DMS114 treated with DMSO at 0.1 percent for 48 hours (cell line): ENCODE data around the gene PCK2.

Source experiments
- DNase-seq: peaks from one replicate; lab custom pipeline; 2025; ENCODE audit not compliant: unreplicated experiment; lab: John Stamatoyannopoulos, UW

Gene PCK2

DNA sequence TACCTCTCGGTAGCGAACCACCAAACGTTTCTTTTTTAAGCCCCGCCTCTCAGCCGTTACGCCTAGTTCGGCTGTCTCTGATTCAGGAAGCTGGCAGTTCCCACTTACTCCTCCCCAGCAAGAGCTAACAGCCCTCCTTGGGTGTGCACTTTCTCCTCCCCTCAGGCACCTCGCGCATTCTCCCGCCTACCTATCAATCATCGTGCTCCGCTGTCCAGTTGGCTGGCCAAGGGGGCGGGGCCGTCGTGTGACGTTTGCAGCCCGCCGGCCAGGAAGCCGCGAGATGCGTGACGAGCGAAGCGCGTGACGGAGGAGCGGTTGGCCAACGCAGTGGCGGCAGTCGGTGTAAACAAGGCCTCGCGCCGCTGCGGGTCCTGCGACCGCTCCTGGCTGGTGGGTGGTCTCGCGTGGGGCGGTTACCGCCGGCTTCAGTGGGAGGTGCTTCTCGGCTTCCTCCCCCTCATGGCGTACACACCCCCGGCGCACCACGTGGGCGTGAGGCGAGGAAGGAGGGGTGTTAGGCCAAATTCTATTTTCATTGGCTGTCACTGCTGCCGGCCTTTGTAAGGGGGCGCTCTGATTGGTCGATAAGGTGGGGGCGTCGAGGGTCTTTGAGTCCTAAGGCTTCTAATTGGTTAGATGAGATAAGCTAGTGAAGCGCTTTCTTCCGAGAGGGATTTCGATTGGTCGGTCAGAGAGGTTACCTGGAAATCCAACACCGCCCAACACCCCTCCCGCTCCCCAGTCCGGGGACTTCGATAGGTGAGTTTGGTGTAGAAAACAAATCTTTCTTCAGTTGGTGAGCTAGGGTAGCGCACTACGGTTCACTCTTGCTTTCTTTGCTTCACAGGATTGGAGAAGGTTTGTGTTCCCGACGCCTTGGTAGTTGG, 20.7 kb downstream of the PCK2 start, which contains the start of the genes DCAF11 and NRL:
Gene DCAF11 (plus strand): TSS at position 246 of the 890 bp plus-strand sequence. CDS start 818 bp downstream, outside the sequence.
Gene NRL (minus strand): TSS at position 418 of the 890 bp plus-strand sequence. CDS start 32,101 bp downstream, outside the sequence.
- DNase-seq = peak; percentile 97

DNA sequence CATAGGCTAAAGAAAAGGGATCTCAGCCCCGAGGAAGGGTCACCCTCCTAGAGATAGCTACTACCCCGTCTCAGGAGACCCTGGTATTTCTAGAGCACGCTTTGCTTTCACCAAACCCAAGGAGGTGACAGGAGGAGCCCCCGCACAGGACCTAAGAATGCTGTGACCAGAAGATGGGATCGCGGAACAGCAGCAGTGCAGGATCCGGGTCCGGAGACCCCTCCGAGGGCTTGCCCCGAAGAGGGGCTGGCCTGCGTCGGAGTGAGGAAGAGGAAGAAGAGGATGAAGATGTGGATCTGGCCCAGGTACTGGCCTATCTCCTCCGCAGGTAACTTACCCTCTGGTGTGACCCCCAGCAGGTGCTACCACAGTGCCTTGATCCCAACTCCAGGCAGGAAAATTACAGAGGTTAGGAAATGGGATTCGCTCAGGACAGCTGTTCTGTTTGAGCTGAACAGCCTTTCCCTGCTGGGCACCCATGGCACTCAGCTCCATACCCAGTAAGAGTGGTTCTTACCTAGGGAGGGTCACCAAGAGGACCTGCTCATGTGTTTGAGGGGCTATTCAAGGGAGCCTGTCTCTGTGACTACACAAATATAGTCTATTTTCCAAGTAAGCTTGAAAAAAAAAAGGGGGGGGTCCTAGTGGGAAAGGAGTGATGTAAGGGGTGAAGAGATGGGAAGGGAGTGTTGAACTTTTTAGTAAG, 21.5 kb downstream of the PCK2 start:
- DNase-seq = no peak

DNA sequence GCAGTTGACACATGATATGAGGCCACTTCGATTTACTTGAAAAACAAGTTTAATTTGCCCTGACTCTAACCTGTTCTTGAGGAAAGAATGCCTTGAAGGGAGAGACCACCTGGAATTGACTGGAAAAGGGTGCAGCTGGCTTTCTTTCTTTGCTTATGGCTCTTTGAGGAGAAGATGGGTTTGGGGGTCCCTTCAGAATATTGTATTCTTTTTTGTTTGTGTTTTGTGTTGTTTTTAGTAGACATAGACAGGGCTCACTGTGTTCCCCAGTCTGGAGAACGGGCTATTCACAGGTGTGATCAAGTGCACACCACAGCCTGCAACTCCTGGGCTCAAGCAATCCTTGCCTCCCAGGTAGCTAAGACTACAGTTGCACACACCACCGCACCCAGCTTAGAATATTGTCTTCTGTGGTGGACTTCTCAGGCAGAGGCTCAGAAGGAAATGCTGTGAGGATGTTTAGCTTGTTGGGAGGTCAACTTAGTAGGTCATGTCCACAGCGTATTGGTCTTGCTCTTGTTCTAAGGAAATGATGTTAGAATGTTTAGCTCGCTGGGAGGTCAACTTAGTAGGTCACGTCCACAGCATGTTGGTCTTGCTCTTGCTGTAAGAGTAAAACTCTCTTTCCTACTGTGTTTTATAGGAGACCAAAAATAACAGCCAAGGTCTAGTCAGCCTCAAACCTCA, 22.2 kb downstream of the PCK2 start:
- DNase-seq = no peak

DNA sequence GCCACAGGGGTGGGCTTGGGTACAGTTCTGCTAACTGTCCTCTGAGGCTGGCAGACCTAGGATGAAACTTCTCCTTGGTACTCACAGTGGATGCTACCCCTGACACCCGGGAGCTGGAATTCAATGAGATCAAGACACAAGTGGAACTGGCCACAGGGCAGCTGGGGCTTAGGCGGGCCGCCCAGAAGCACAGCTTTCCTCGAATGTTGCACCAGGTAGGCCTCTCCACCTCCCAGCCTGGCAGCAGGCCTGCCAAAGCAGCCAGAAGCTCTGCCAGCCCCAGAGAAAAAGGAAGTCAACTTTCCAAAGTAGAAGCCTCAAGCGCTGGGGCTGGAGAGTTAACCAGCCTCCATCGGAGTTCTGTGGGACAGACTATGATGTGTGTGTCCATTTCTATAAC, 23.1 kb downstream of the PCK2 start:
- DNase-seq = no peak

DNA sequence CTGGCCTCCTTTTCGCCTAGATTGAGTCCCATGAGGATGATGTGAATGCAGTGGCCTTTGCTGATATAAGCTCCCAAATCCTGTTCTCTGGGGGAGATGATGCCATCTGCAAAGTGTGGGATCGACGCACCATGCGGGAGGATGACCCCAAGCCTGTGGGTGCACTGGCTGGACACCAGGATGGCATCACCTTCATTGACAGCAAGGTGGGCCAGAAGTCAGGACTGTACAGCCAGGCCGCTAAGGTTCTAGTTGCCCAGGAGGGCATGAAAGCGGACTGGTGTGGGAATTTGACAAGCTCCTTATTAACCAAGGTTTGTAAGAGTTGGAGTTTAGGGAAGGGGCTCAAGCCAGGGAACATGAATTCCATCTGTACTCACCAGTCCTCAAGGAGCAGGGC, 25.6 kb downstream of the PCK2 start:
- DNase-seq = no peak

DNA sequence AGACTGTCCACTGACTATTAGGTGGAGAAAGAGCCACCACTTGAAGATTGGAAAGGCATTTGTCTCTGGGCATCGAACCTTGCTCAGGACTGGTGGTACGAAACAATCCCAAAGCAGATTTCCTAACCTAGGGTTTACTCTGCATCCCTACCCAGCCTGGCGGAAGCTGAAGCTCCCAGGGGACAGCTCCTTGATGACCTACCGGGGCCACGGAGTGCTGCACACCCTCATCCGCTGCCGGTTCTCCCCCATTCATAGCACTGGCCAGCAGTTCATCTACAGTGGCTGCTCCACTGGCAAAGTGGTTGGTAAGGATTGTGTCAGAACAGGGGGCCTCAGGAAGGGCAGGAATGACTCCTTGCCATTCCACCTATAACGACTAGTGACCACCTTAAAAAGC, 27.1 kb downstream of the PCK2 start:
- DNase-seq = no peak

DNA sequence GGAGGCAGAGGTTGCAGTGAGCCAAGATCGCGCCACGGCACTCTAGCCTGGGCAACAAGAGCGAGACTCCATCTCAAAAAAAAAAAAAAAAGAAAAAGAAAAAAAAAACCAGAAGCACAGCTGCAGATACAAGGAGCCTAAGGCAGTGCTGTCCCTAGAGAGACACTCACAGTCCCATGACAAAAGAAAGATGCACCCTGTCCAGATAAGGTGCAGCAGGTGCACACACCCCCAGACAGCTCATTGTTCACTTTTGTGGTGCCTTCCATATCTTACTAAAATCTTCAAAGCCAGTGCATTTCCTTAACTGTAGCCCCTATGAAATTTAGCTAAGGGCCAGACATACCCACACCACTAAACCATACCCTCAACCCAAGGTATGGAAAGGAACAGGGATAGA, 28.3 kb downstream of the PCK2 start:
- no peak for DNase-seq

DNA sequence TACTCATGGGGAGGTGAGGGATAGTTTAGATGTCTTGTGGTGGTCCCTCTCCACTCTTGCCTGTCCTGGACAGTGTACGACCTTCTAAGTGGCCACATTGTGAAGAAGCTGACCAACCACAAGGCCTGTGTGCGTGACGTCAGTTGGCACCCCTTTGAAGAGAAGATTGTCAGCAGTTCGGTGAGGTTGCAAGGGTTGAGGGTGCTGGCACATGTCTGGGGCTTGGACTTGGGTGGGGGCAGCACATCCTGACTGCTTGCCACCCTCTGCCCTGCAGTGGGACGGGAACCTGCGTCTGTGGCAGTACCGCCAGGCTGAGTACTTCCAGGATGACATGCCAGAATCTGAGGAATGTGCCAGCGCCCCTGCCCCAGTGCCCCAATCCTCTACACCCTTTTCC, 28.8 kb downstream of the PCK2 start:
- DNase-seq = no peak

DNA sequence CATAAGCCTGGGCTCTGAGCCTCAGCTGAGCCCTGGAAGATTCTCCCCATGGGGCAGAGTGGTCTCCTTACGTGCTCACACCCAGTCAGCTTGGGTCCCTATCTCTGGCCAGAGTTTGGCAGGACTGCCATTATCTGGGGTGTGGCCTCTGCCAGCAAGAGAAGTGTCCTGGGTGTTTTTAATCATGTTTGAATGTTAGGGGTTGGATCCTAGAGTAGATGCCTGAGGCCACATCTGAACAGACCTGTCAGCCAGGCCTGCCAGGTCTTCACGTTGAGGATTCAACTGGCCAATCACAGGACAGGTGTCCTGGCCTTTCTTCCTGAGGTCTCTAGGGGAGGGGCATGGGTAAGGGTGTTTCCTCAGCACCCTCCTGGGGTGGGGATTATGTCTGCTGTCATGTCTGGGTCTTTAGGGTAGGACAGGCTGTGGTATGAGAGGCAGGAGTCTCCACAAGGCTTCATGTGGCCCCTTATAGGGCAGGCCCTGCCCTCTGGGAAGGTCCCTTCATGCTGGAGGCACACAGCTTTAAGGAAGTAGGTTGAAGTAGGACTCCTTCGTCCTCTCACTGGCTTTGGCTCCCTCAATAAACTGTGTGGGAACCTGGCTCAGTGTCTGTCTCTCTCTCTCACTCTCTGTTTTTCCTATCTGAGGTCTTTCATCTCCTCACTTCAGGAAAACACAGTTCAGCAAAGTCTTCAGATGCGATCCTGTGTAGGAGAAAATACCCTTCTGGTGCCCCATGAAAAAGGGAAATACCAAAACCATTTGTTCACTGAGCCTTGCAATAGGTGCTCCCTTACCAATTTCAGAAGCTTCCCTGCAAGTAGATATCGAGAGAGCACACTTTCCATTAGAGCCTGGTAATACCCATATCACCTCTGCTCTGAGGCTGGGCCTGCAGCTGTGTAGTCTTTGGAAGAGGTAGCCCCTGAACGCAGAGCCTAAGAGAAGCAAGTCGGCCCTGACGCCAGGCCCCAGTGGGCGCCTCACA, 29.6 kb downstream of the PCK2 start:
- DNase-seq = no peak

DNA sequence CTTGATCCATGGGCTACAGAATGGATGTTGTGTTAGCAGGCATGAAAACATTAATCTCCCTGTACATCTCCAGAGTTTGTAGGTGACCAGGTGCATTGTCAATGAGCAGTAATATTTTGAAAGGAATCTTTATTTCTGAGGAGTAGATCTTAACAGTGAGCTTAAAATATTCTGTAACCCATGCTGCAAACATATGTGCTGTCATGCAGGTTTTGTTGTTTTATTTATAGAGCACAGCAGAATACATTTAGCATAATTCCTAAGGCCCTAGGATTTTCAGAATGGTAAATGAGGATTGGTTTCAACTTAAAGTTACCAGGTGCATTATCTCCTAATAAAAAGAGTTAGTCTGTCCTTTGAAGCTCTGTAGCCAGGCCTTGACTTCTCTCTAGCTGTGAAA, 32.8 kb downstream of the PCK2 start:
- no peak for DNase-seq

DNA sequence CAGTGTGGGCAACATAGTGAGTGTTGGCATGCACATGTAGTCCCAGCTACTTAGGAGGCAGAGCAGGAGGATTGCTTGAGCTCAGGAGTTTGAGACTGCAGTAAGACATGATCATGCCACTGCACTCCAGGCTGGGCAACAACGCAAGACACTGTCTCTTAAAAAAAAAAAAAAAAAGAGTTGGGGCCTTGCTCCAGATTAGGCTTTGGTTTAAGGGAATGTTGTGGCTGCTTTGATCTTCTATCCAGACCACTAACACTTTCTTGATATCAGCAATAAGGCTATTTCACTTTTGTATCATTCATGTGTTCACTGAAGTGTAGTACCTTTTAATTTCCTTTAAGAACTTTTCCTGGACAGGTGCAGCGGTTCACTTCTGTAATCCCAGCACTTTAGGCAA, 33.6 kb downstream of the PCK2 start:
- DNase-seq = no peak

DNA sequence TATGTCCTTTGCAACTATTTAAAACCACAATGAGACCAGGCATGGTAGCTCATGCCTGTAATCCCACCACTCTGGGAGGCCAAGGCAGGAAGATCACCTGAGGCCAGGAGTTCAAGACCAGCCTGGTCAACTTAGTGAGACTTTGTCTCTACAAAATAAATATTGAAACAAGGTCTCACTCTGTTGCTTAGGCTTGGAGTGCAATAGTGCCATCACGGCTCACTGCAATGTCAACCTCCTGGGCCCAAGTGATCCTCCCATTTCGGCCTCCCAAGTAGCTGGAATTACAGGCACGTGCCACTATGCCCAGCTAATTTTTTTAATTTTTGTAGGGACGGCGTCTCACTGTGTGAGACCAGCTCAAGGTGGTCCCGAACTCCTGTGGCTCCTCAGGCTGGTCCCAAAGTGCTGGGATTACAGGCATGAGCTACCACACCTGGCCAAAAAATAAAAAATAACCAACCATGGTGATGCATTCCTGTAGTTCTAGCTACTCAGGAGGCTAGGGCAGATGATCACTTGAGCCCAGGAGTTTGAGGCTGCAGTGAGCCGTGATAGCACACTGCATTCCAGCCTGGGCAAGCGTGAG, 35.4 kb downstream of the PCK2 start:
- no peak for DNase-seq

DNA sequence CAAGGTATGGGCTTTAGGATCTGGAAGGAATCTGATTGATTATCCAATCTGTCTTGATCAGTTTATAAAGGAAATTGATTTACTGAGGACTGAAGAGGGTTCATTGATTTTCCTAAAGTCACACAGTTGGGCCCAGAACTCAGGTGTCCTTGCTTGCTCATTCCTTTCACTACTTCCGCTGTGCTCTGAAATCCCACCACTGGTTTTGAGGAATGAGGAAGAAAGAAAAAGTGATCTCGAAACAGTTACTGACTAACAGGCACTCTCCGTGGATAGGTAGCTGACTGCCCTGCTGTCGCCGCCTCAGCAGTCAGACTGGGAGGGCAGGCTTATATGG, 36.2 kb downstream of the PCK2 start, which contains the start of gene FITM1:
Gene FITM1 (plus strand): TSS at position 280 of the 337 bp plus-strand sequence. CDS start 905 bp downstream, outside the sequence.
- DNase-seq = no peak

DNA sequence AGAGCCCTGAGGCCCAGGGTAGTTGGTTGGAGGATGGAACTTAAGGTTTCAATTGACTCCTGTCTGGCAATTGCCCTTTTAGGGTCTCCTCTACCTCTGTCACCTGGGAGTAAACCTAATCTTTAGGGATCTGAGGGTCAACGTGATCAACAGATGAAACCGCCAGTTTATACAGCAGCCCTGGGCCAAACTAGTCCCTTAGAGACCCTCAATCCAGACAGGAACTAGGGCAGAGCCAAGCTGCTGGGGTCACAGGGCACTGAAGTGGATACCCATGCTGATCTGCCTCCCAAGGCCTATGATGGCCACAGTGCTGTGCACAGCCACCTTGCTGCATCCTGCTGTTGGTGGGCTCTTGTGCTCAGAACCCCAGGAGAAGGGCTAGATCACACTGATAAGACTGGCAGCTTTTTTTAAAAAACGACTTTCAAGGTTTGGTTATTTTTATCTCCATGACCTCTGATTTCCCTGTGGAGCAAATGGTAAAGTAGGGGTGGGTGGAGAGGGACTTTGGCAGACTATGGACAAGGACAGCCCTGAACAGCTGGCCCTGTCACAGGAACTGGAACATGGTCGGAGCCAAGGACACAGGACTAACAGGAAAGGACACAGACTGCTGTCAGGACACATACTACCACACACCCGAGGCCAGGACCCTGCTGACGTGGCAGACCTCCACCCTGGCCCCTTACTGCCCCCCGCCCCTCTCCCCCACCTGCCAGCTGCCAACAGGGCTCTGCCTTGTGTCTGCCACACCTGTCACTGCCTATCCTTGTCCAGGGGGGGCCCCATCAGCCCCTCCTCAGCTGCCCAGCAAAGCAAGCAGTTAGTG, 36.8 kb downstream of the PCK2 start:
- no peak for DNase-seq

DNA sequence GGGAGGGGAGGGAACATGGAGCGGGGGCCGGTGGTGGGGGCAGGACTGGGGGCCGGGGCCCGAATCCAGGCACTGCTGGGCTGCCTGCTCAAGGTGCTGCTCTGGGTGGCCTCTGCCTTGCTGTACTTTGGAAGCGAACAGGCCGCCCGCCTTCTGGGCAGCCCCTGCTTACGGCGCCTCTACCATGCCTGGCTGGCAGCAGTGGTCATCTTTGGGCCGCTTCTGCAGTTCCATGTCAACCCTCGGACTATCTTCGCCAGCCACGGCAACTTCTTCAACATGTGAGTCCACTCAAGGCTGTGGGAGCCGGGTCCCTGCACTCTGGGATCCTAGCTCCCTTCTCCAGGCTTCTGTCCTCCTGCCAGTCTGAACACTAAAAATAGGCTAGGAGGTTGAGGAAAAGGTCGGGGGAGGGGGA, 37.4 kb downstream of the PCK2 start:
- DNase-seq = no peak

DNA sequence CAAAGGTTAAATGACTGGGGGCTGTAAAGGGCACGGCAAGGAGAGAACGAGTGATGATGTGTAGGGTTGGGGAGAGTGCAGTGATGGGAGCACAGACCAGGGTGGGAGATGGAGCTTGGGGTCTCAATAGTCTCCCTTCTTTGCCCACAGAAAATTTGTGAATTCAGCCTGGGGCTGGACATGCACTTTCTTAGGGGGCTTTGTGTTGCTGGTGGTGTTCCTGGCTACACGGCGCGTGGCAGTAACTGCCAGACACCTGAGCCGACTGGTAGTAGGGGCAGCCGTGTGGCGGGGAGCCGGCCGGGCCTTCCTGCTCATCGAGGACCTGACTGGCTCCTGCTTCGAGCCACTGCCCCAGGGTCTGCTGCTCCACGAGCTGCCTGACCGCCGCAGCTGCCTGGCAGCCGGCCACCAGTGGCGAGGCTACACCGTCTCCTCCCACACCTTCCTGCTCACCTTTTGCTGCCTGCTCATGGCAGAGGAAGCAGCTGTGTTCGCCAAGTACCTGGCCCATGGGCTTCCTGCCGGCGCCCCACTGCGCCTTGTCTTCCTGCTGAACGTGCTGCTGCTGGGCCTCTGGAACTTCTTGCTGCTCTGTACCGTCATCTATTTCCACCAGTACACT, 38.1 kb downstream of the PCK2 start:
- DNase-seq = no peak

DNA sequence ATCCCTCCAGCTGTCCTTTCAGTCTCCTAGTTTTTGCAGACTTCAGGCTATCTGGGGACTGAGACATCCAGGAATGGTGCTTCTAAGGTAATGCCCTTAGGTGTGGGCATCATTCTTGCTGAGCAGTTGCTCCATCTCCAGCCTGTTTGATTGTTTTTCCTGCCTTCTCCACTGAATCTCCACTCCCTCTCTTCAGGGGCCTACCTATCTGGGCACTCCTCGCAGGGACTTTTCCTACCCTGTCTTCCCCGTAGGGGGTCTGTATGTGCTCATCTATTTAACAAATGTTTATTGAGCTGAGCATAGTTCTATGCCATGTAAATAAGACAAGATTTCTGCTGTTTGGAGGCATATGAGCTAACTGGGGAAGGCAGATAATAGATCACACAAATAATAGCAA, 38.9 kb downstream of the PCK2 start:
- DNase-seq = no peak

DNA sequence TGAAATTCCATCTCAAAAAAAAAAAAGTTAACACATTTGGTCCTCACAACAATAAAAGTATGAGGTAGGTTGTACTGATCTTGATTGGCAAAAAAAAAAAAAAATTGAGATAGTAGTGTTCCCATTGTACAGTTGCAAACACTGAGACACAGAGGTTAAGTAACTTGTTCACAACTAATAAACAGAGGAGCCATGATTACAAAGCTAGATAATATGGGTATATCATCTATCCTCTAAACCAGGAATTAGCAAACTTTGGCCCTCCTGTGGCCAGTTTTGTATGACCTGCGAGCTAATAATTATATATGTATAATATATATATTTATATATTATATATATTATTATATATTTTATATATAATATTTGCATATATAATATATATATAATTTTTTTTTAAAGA, 39.6 kb downstream of the PCK2 start:
- DNase-seq = no peak

DNA sequence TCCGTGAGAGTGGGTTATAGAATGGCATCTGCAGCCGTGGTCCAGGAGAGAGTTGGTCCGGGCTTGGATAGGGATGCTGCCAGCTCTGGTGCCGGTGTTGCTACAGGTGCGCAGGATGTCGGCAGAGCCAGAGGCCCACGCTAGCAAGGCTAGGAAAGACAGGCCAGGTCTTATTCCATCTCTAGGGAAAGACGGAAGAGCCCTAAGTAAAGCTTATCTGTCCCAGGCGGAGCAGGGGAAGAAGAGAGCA, 41.4 kb downstream of the PCK2 start:
- no peak for DNase-seq
